Hindlimb muscle (tissue), 1 donor: ENCODE measurements around the gene FAM76A. TPM values are rescaled to one million over a fixed set of nuclear protein-coding genes. Genes with fewer than 3 reads are reported as not detected.
"Not testable (repeated sequence)": the region's sequence is repeated elsewhere in the genome, so short reads cannot be mapped to it uniquely, and the experiment has no call there.

Experiments
- DNase-seq: peaks from one replicate; pipeline ENCODE4 v3.0.0-alpha.2; 2013
- polyA plus RNA-seq: library from polyadenylated mRNA; unstranded; fragments of 120-200 nt; gene quantifications from one replicate; pipeline ENCODE4 v1.2.1, GENCODE V29; 2013; ENCODE audit not compliant: insufficient read length

The FAM76A gene
- polyA plus RNA-seq, result 27.9 TPM

GRCh38 chr1:27725374-27726172 is at the start of gene FAM76A:
Gene FAM76A (plus strand): TSS chr1:27725961. CDS start chr1:27726081, 120 bp downstream.
- DNase-seq, result peak; percentile 100

GRCh38 chr1:27676410-27676809 is 49.4 kb upstream of the FAM76A start:
- DNase-seq, result no peak

GRCh38 chr1:27678747-27679146 is 47.0 kb upstream of the FAM76A start:
- no peak for DNase-seq

GRCh38 chr1:27680225-27680791 is 45.5 kb upstream of the FAM76A start:
- not testable (repeated sequence) for DNase-seq

GRCh38 chr1:27681580-27681979 is 44.2 kb upstream of the FAM76A start:
- DNase-seq, result not testable (repeated sequence)

GRCh38 chr1:27682351-27682944 is 43.3 kb upstream of the FAM76A start:
- DNase-seq, result no peak

- no peak for DNase-seq
Observed at GRCh38 chr1:27684176-27684575, 41.6 kb upstream of the FAM76A start.

GRCh38 chr1:27686223-27686990 is 39.4 kb upstream of the FAM76A start:
- no peak for DNase-seq

- DNase-seq, result no peak
Observed at GRCh38 chr1:27687906-27688305, 37.9 kb upstream of the FAM76A start.

- peak; percentile 43 for DNase-seq
Observed at GRCh38 chr1:27689423-27690173, 36.2 kb upstream of the FAM76A start.

GRCh38 chr1:27690183-27690582 is 35.6 kb upstream of the FAM76A start:
- DNase-seq, result no peak

- not testable (repeated sequence) for DNase-seq
Observed at GRCh38 chr1:27696835-27697234, 28.9 kb upstream of the FAM76A start.

GRCh38 chr1:27704958-27705357 is 20.8 kb upstream of the FAM76A start:
- no peak for DNase-seq

GRCh38 chr1:27705545-27705944 is 20.2 kb upstream of the FAM76A start:
- DNase-seq, result no peak

GRCh38 chr1:27710574-27710973 is 15.2 kb upstream of the FAM76A start:
- no peak for DNase-seq

GRCh38 chr1:27713139-27713725 is 12.5 kb upstream of the FAM76A start:
- no peak for DNase-seq

- no peak for DNase-seq
Observed at GRCh38 chr1:27713869-27714513, 11.8 kb upstream of the FAM76A start.

GRCh38 chr1:27716262-27716895 is 9.4 kb upstream of the FAM76A start:
- DNase-seq, result no peak

- DNase-seq, result no peak
Observed at GRCh38 chr1:27719286-27720251, 6.2 kb upstream of the FAM76A start.
